Measurements from ENCODE around the gene HERC2. TPM values are rescaled to one million over a fixed set of nuclear protein-coding genes. Genes with fewer than 3 reads are reported as not detected.

The HERC2 gene
- total RNA-seq, 4 donors from 2014 or later = 14.1 to 98.3 (median 58.6) TPM

GRCh38 chr15:28081594-28081993, 240.4 kb downstream of the HERC2 start:
- intact Hi-C loops (cut with DNase I; ENCODE audit: low total_unique reads) = no loop called here
- H3K36me3 ChIP-seq = no peaks in the 10 kb centered on the region
- no peaks in the 10 kb centered on the region for H3K9me3 ChIP-seq
- H3K4me1 ChIP-seq = no peaks in the 10 kb centered on the region
- DNase-seq = no peak
- H3K27me3 ChIP-seq = no peaks in the 10 kb centered on the region
- H3K4me3 ChIP-seq = no peak overlapping the region
- TF ChIP-seq POLR2A (IDR thresholded peaks at IDR 0.05) = no peak
- no peak for TF ChIP-seq CTCF (IDR thresholded peaks at IDR 0.05)
- no peak overlapping the region for H3K27ac ChIP-seq

- H3K4me3 ChIP-seq = no peak overlapping the region
- DNase-seq = no peak
- no peaks in the 10 kb centered on the region for H3K9me3 ChIP-seq
- no peaks in the 10 kb centered on the region for H3K27me3 ChIP-seq
- intact Hi-C loops (cut with DNase I; ENCODE audit: low total_unique reads) = no loop called here
- H3K27ac ChIP-seq = no peak overlapping the region
- H3K4me1 ChIP-seq = no peaks in the 10 kb centered on the region
- TF ChIP-seq CTCF (IDR thresholded peaks at IDR 0.05) (no peak), POLR2A (IDR thresholded peaks at IDR 0.05) (no peak)
- no peaks in the 10 kb centered on the region for H3K36me3 ChIP-seq
Measured at GRCh38 chr15:28080386-28080785, 241.6 kb downstream of the HERC2 start.

GRCh38 chr15:28079313-28079969, 242.5 kb downstream of the HERC2 start:
- intact Hi-C loops (cut with DNase I; ENCODE audit: low total_unique reads) = no loop called here
- DNase-seq = no peak
- Histone ChIP-seq H3K27ac (no peak overlapping the region), H3K27me3 (no peaks in the 10 kb centered on the region), H3K4me1 (no peaks in the 10 kb centered on the region), H3K4me3 (no peak overlapping the region), H3K9me3 (no peaks in the 10 kb centered on the region), H3K36me3 (no peaks in the 10 kb centered on the region)
- TF ChIP-seq CTCF (IDR thresholded peaks at IDR 0.05) (no peak), POLR2A (IDR thresholded peaks at IDR 0.05) (no peak)

GRCh38 chr15:28078191-28078719, 243.7 kb downstream of the HERC2 start:
- intact Hi-C loops (cut with DNase I; ENCODE audit: low total_unique reads) = no loop called here
- no peak overlapping the region for H3K4me3 ChIP-seq
- no peak overlapping the region for H3K27ac ChIP-seq
- no peak for DNase-seq
- TF ChIP-seq CTCF (IDR thresholded peaks at IDR 0.05) = no peak
- TF ChIP-seq POLR2A (IDR thresholded peaks at IDR 0.05) = no peak
- no peaks in the 10 kb centered on the region for H3K27me3 ChIP-seq
- H3K9me3 ChIP-seq = no peaks in the 10 kb centered on the region
- H3K4me1 ChIP-seq = no peaks in the 10 kb centered on the region
- H3K36me3 ChIP-seq = no peaks in the 10 kb centered on the region

GRCh38 chr15:28075573-28075972, 246.4 kb downstream of the HERC2 start:
- Histone ChIP-seq H3K4me1 (no peaks in the 10 kb centered on the region), H3K27ac (no peak overlapping the region), H3K36me3 (no peaks in the 10 kb centered on the region), H3K27me3 (no peaks in the 10 kb centered on the region), H3K4me3 (no peak overlapping the region), H3K9me3 (no peaks in the 10 kb centered on the region)
- intact Hi-C loops (cut with DNase I; ENCODE audit: low total_unique reads) = no loop called here
- no peak for DNase-seq
- TF ChIP-seq POLR2A (IDR thresholded peaks at IDR 0.05) = no peak

Data from uterus (tissue), 4 donors.